Measurements from ENCODE around the gene TACO1. TPM values are rescaled to one million over a fixed set of nuclear protein-coding genes. Genes with fewer than 3 reads are reported as not detected.
A peak's percentile ranks its signal among the peaks of the same experiment; 100 is the strongest.

The TACO1 gene
- total and polyA plus RNA-seq, 10 donors: 10.6 to 19.1 (median 15.3) TPM

- Histone ChIP-seq H3K27ac (peak overlapping the region in 7 of 8 donors; percentile 55 to 86 (median 74)), H3K27me3 (replicated peaks in 1 of 7) (no peaks in the 10 kb centered on the region), H3K9me3 (no peaks in the 10 kb centered on the region), H3K4me1 (peaks cover 5 to 100% (median 70%) of the 10 kb centered on the region in 6 donors), H3K36me3 (peaks cover 0 to 84% (median 17%) of the 10 kb centered on the region in 6 donors), H3K4me3 (peak overlapping the region in 1 of 8 donors; percentile 7)
- WGBS, 5 donors: 37 to 50% (median 43%) methylated on average over 1 of the region's 1 CpG
- no peak for DNase-seq
- intact Hi-C loops (cut with DNase I; ENCODE audit: low total_unique reads): no loop called here
- TF ChIP-seq POLR2A (IDR thresholded peaks at IDR 0.05) (no peak), POLR2AphosphoS5 (IDR thresholded peaks at IDR 0.05) (no peak), CTCF (IDR thresholded peaks at IDR 0.05 in 8 of 11, conservative IDR thresholded peaks at IDR 0.05 in 3 of 11) (no peak)
Measured at GRCh38 chr17:63646488-63646806, 45.8 kb downstream of the TACO1 start.

GRCh38 chr17:63647065-63647725, 46.5 kb downstream of the TACO1 start:
- intact Hi-C loops (cut with DNase I; ENCODE audit: low total_unique reads): no loop called here
- Histone ChIP-seq H3K4me3 (no peak overlapping the region), H3K36me3 (peaks cover 0 to 86% (median 17%) of the 10 kb centered on the region in 6 donors), H3K4me1 (peaks cover 5 to 100% (median 68%) of the 10 kb centered on the region in 6 donors), H3K27ac (peak overlapping the region in 6 of 8 donors; percentile 55 to 86 (median 73)), H3K9me3 (no peaks in the 10 kb centered on the region), H3K27me3 (replicated peaks in 1 of 7) (no peaks in the 10 kb centered on the region)
- DNase-seq: no peak
- 86 to 94% (median 90%) methylated on average over 4 of the region's 4 CpGs for WGBS, 5 donors
- TF ChIP-seq POLR2AphosphoS5 (IDR thresholded peaks at IDR 0.05) (no peak), CTCF (IDR thresholded peaks at IDR 0.05 in 8 of 11, conservative IDR thresholded peaks at IDR 0.05 in 3 of 11) (no peak), POLR2A (IDR thresholded peaks at IDR 0.05) (no peak)

DNA sequence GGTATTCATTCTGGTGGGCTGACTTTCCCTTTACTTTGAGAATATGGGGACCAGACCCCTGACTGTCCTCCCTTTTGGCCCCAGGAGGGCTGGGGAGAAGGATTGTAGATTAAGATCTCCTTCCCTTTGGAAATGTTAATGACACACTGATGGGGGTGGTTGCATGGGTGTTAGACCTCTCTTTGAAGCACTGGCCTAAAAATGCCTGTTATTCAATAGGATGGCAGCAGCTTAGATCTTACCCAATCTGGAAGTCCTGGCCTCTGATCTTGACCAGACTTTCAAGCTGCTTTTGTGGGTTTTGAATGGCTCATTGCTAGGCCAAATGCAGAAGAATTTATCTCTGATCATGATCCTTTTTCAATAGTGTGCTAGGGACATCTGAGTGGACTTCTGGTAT, 47.2 kb downstream of the TACO1 start:
- intact Hi-C loops (cut with DNase I; ENCODE audit: low total_unique reads): no loop called here
- no peaks in the 10 kb centered on the region for H3K9me3 ChIP-seq
- peak overlapping the region in 1 of 8 donors; percentile 86 for H3K27ac ChIP-seq
- H3K4me1 ChIP-seq: peaks cover 5 to 100% (median 70%) of the 10 kb centered on the region in 6 donors
- H3K4me3 ChIP-seq: no peak overlapping the region
- TF ChIP-seq POLR2AphosphoS5 (IDR thresholded peaks at IDR 0.05) (no peak), CTCF (IDR thresholded peaks at IDR 0.05 in 8 of 11, conservative IDR thresholded peaks at IDR 0.05 in 3 of 11) (no peak), POLR2A (IDR thresholded peaks at IDR 0.05) (no peak)
- no peak for DNase-seq
- no peaks in the 10 kb centered on the region for H3K27me3 ChIP-seq (replicated peaks in 1 of 7)
- peaks cover 3 to 86% (median 23%) of the 10 kb centered on the region in 6 donors for H3K36me3 ChIP-seq

DNA sequence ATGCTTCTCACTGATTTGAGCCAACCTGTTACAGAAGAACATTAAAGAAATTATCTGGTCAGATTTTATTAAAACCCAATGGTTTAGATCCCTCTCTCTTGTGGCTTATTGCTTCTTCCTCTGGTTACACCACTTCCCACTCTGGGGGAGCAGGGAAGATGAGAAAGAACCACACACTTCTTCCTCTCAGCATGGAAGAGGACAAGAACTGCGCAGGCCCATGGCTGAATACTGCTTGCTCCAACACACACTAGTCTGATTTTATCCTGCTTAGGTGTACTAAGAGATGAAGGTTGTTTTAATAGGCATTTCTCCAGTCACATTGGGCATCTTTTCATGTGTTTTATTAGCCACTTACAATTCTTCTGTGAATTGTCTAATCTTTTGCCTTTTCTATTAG, 49.1 kb downstream of the TACO1 start:
- Histone ChIP-seq H3K4me1 (peaks cover 5 to 98% (median 61%) of the 10 kb centered on the region in 6 donors), H3K4me3 (no peak overlapping the region), H3K27me3 (replicated peaks in 1 of 7) (no peaks in the 10 kb centered on the region), H3K9me3 (no peaks in the 10 kb centered on the region), H3K36me3 (peaks cover 3 to 97% (median 40%) of the 10 kb centered on the region in 6 donors), H3K27ac (peak overlapping the region in 4 of 8 donors; percentile 27 to 65 (median 39))
- DNase-seq: no peak
- intact Hi-C loops (cut with DNase I; ENCODE audit: low total_unique reads): no loop called here
- 41 to 57% (median 52%) methylated on average over 1 of the region's 1 CpG for WGBS, 5 donors
- TF ChIP-seq CTCF (IDR thresholded peaks at IDR 0.05 in 8 of 11, conservative IDR thresholded peaks at IDR 0.05 in 3 of 11) (no peak), POLR2AphosphoS5 (IDR thresholded peaks at IDR 0.05) (no peak), POLR2A (IDR thresholded peaks at IDR 0.05) (no peak)
